ENCODE measurements around the gene TXNRD2.

DNA sequence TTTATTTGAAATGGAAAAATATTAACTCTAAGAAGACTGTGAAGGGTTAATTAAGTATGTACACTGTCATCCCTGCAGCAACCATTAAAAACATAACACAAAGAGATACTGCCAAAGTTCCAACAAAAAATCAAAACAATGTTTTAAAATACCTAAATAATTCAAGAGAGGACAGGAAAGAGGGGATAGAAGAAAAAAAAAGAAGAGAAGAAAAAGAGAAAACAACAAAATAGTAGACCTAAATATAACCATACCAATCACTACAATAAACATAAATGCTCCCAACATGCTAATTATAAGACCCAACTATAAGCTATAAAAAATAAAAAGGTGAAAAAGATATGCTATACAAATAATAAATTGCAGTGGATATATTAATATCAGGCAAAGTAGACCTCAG, 107.0 kb downstream of the TXNRD2 start:
- TF ChIP-seq POLR2A (IDR thresholded peaks at IDR 0.05; ENCODE audit: low read depth, low read length), result no peak
- no peak for TF ChIP-seq TAF1 (IDR thresholded peaks at IDR 0.05; ENCODE audit: borderline replicate concordance, low read depth, low read length)
- no peak for TF ChIP-seq POLR2AphosphoS5 (IDR thresholded peaks at IDR 0.05; ENCODE audit: low read depth, low read length)
